HG03196 (cell line): ENCODE data around the gene HSPA12A.

Experiments used
- ATAC-seq: cut with Tn5 transposase; IDR thresholded peaks from one replicate; pipeline ENCODE4 v1.9.1; 2021; ENCODE audit not compliant: unreplicated experiment

Gene HSPA12A

GRCh38 chr10:116633216-116633600 is 109.2 kb downstream of the HSPA12A start:
- ATAC-seq, result no peak

- ATAC-seq, result no peak
These were observed 109.7 kb downstream of the HSPA12A start for GRCh38 chr10:116632596-116633215.

- no peak for ATAC-seq
These were observed 110.5 kb downstream of the HSPA12A start for GRCh38 chr10:116631871-116632295.

DNA sequence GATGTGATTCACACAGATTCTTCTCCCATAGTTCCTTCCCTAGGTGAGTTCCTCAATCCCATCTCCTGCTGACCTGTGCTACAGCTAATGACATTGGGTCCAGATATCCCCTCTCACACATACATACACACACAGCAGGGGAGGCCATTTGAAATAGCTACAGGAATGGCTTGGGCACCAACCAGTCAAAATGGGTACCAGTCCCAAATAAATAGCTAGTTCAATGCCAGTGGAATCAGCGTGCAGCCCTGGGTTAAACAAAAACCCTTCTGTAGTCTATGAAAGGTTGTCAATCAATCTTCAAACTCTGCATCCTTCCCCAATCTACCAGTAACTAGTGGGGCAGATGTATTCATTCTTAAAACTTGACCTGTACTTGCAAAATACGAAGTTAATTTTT is 112.3 kb downstream of the HSPA12A start:
- ATAC-seq, result no peak

- ATAC-seq, result no peak
These were observed 113.0 kb downstream of the HSPA12A start for GRCh38 chr10:116629340-116629739.

DNA sequence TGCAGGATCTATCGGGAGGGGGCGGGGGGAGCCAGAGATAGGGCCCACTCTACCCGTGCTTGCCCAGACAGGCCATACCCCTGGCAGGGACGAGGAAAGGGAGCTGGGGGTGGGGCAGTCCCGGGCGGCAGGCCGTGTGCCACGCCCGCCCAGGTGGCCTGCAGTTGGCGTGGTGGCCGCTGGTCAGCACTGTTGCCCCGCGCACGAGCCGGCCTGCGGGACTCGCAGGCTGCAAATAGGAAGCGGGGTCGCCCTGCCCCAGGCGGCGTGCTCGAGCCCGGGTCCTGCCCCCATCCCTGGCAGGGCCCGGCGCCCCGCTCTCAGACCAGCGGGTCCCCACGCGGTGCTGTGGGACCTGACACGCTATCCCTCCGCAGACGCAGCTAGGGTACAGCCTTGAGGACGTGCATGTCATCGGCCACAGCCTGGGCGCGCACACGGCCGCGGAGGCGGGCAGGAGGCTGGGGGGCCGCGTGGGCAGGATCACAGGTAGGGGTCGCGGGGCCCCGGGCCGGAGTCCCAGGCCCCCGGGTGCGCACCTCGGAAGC is 114.9 kb downstream of the HSPA12A start:
- ATAC-seq, result no peak

GRCh38 chr10:116626815-116627214 is 115.6 kb downstream of the HSPA12A start:
- no peak for ATAC-seq

GRCh38 chr10:116625845-116626244 is 116.5 kb downstream of the HSPA12A start:
- ATAC-seq, result no peak

- ATAC-seq, result no peak
These were observed 120.3 kb downstream of the HSPA12A start for GRCh38 chr10:116621934-116622655.

- ATAC-seq, result no peak
These were observed 120.9 kb downstream of the HSPA12A start for GRCh38 chr10:116621476-116621875.
